IPS DF 6.9 (cell line): ENCODE measurements around the gene PPP2R5D.
A peak's percentile ranks its signal among the peaks of the same experiment; 100 is the strongest.
"Not testable (repeated sequence)": the region's sequence is repeated elsewhere in the genome, so short reads cannot be mapped to it uniquely, and the experiment has no call there.

Source experiments
- DNase-seq: peaks from one replicate; pipeline ENCODE4 v3.0.0-alpha.2; 2013; ENCODE audit warnings: low read depth, low spot score
- H3K27ac ChIP-seq: one replicate; pipeline ENCODE4 v1.5.1; 2013; ENCODE audit warnings: low read length, control low read depth
- H3K27me3 ChIP-seq: 2 replicates; pipeline ENCODE4 v1.6.1; 2013; ENCODE audit warnings: mild to moderate bottlenecking, low read length; ENCODE audit not compliant: control insufficient read depth, insufficient read depth
- H3K36me3 ChIP-seq: 2 replicates; pipeline ENCODE4 v1.6.1; 2013; ENCODE audit warnings: low read length; ENCODE audit not compliant: control insufficient read depth, insufficient read depth
- H3K4me1 ChIP-seq: 2 replicates; pipeline ENCODE4 v1.6.1; 2013; ENCODE audit warnings: low read length; ENCODE audit not compliant: control insufficient read depth, insufficient read depth
- H3K4me3 ChIP-seq: 2 replicates; pipeline ENCODE4 v1.5.1; 2013; ENCODE audit warnings: mild to moderate bottlenecking, low read length
- H3K9me3 ChIP-seq: 2 replicates; pipeline ENCODE4 v1.6.1; 2013; ENCODE audit warnings: low read length, inconsistent platforms; ENCODE audit not compliant: control insufficient read depth, insufficient read depth
- WGBS: extraction: QIAGEN DNeasy Blood & Tissue Kit; methylation state at CpG from one replicate; pipeline ENCODE4 v1.1.7; 2013; ENCODE audit warnings: mixed read lengths, missing lambda C conversion rate; ENCODE audit not compliant: insufficient read length, insufficient coverage; 5-methylcytosine and 5-hydroxymethylcytosine counted together

PPP2R5D gene

GRCh38 chr6:42993445-42993844 is 9.1 kb downstream of the PPP2R5D start:
- H3K4me3 ChIP-seq: no peak overlapping the region
- no peaks in the 10 kb centered on the region for H3K27me3 ChIP-seq
- no peak for DNase-seq
- no CpG with 5 or more reads among the region's 2 CpGs for WGBS
- no peak overlapping the region for H3K27ac ChIP-seq
- no peaks in the 10 kb centered on the region for H3K9me3 ChIP-seq
- H3K36me3 ChIP-seq: peaks cover 6% of the 10 kb centered on the region
- no peaks in the 10 kb centered on the region for H3K4me1 ChIP-seq

DNA sequence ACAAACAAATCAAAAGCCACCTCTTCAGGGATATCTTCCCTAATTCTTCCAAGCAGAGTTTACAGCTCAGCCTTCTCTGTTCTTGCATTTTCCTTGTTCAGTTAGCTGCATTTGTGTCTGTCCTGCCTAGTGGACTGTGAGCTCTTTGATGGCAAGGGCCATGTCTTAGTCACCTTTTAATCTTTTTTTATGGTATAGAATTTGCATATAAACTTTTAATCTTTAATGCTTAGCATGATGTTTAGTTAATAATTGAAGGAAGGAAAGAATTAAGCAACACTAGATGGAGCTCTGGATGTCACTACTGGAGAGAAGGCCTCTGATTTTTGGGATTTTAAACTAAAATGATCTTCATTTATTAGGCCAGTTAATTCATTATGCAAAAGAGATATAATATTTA is 12.1 kb downstream of the PPP2R5D start:
- H3K4me1 ChIP-seq: no peaks in the 10 kb centered on the region
- no peak overlapping the region for H3K4me3 ChIP-seq
- no peak overlapping the region for H3K27ac ChIP-seq
- H3K27me3 ChIP-seq: no peaks in the 10 kb centered on the region
- no peaks in the 10 kb centered on the region for H3K36me3 ChIP-seq
- no peak for DNase-seq
- H3K9me3 ChIP-seq: no peaks in the 10 kb centered on the region

DNA sequence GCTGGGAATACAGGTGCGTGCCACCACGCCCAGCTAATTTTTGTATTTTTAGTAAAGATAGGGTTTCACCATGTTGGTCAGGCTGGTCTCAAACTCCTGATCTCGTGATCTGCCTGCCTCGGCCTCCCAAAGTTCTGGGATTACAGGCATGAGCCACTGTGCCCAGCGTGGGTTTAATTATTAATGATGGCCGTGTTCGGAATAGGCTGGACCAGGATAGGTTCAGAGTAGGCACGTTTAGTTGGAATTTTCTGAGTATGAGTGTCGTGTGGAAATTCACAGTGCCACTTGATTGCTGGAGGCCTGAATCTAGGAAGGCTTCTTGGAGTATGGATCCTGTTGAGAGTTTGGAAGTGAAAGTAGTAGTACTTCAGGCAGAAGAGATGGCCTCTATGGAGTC is 13.8 kb downstream of the PPP2R5D start:
- not testable (repeated sequence) for H3K27me3 ChIP-seq, DNase-seq, H3K4me1 ChIP-seq, H3K27ac ChIP-seq, H3K4me3 ChIP-seq, H3K9me3 ChIP-seq, H3K36me3 ChIP-seq
- no CpG with 5 or more reads among the region's 9 CpGs for WGBS

- Histone ChIP-seq H3K4me3 (no peak overlapping the region), H3K9me3 (no peaks in the 10 kb centered on the region), H3K36me3 (peaks cover 4% of the 10 kb centered on the region; the same call in 1 of the 2 replicates), H3K27me3 (no peaks in the 10 kb centered on the region), H3K4me1 (no peaks in the 10 kb centered on the region), H3K27ac (no peak overlapping the region)
- DNase-seq: no peak
- WGBS: no CpG with 5 or more reads among the region's 8 CpGs
These were observed 17.5 kb downstream of the PPP2R5D start for GRCh38 chr6:43001843-43002242.

DNA sequence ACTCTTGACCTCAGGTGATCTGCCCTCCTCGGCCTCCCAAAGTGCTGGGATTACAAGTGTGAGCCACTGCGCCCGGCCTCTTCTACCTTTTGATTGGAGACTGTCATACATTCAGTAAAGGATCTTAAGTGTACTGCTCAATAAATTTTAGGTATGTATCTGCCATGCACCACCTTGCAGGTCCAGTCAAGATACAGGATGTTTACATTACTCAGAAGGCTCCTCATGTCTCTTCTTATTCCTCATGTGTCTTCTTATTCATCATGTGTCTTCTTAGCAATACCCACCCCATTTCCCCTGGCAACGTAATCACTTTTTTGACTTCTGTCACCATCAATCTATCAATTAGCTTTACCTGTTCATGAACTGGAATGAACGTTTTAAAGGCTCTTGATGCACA is 21.5 kb downstream of the PPP2R5D start:
- WGBS: no CpG with 5 or more reads among the region's 5 CpGs
- Histone ChIP-seq H3K36me3 (peaks cover 23% of the 10 kb centered on the region), H3K27ac (no peak overlapping the region), H3K4me3 (no peak overlapping the region), H3K4me1 (no peaks in the 10 kb centered on the region), H3K27me3 (no peaks in the 10 kb centered on the region), H3K9me3 (no peaks in the 10 kb centered on the region)
- DNase-seq: no peak

DNA sequence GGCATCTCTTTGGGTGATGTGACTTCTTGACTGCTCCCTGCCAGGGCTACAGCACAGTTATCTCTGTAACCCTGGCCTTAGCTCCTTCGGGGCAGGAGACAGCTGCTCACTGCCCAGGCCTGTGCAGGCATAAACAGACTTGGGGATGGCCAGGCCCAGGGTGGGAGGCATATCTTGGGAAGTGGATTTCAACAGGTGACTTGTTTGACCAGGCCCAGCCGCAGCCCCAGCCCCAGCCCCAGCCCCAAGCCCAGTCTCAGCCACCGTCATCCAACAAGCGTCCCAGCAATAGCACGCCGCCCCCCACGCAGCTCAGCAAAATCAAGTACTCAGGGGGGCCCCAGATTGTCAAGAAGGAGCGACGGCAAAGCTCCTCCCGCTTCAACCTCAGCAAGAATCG is 21.9 kb downstream of the PPP2R5D start:
- peaks cover 27% of the 10 kb centered on the region for H3K36me3 ChIP-seq
- WGBS: no CpG with 5 or more reads among the region's 11 CpGs

GRCh38 chr6:43007126-43007525 is 22.8 kb downstream of the PPP2R5D start:
- no peak for DNase-seq
- H3K27ac ChIP-seq: no peak overlapping the region
- H3K4me3 ChIP-seq: no peak overlapping the region
- no CpG with 5 or more reads among the region's 9 CpGs for WGBS
- no peaks in the 10 kb centered on the region for H3K9me3 ChIP-seq
- H3K36me3 ChIP-seq: peaks cover 33% of the 10 kb centered on the region
- no peaks in the 10 kb centered on the region for H3K27me3 ChIP-seq
- H3K4me1 ChIP-seq: no peaks in the 10 kb centered on the region

More for the DNA sequence above, 21.9 kb downstream of the PPP2R5D start:
- Histone ChIP-seq H3K27me3 (no peaks in the 10 kb centered on the region), H3K9me3 (no peaks in the 10 kb centered on the region), H3K27ac (no peak overlapping the region), H3K4me3 (no peak overlapping the region), H3K4me1 (no peaks in the 10 kb centered on the region)
- no peak for DNase-seq

DNA sequence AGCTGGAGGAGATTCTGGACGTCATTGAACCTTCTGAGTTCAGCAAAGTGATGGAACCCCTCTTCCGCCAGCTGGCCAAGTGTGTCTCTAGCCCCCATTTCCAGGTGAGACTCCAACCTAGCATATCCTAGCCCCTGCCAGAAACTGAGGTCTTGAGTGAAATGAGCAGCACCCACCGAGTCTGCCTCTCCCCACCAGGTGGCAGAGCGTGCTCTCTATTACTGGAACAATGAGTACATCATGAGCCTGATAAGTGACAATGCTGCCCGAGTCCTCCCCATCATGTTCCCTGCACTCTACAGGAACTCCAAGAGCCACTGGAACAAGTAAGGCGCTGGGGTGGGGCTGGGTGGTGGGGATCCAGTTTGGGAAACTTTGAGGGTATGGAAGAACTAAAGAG is 24.8 kb downstream of the PPP2R5D start:
- Histone ChIP-seq H3K27me3 (no peaks in the 10 kb centered on the region), H3K9me3 (no peaks in the 10 kb centered on the region), H3K36me3 (peaks cover 36% of the 10 kb centered on the region), H3K4me1 (no peaks in the 10 kb centered on the region), H3K27ac (no peak overlapping the region), H3K4me3 (no peak overlapping the region)
- no CpG with 5 or more reads among the region's 6 CpGs for WGBS
- DNase-seq: no peak

GRCh38 chr6:43011207-43011606 is 26.8 kb downstream of the PPP2R5D start:
- no peak overlapping the region for H3K27ac ChIP-seq
- H3K4me3 ChIP-seq: no peak overlapping the region
- WGBS: no CpG with 5 or more reads among the region's 6 CpGs
- no peaks in the 10 kb centered on the region for H3K9me3 ChIP-seq
- peaks cover 36% of the 10 kb centered on the region for H3K36me3 ChIP-seq
- DNase-seq: no peak
- H3K4me1 ChIP-seq: no peaks in the 10 kb centered on the region
- H3K27me3 ChIP-seq: no peaks in the 10 kb centered on the region

- H3K36me3 ChIP-seq: peaks cover 28% of the 10 kb centered on the region
- no peaks in the 10 kb centered on the region for H3K27me3 ChIP-seq
- DNase-seq: no peak
- H3K4me3 ChIP-seq: no peak overlapping the region
- H3K27ac ChIP-seq: no peak overlapping the region
- no peaks in the 10 kb centered on the region for H3K4me1 ChIP-seq
- no peaks in the 10 kb centered on the region for H3K9me3 ChIP-seq
- WGBS: no CpG with 5 or more reads among the region's 6 CpGs
These were observed 28.0 kb downstream of the PPP2R5D start for GRCh38 chr6:43012364-43012763.

- Histone ChIP-seq H3K27me3 (no peaks in the 10 kb centered on the region), H3K4me1 (no peaks in the 10 kb centered on the region), H3K27ac (no peak overlapping the region), H3K36me3 (peaks cover 30% of the 10 kb centered on the region), H3K4me3 (peak overlapping the region; percentile 70), H3K9me3 (no peaks in the 10 kb centered on the region)
- no peak for DNase-seq
- WGBS: no CpG with 5 or more reads among the region's 25 CpGs
These were observed 28.9 kb downstream of the PPP2R5D start for GRCh38 chr6:43013097-43013842.
